GF-D8 (cell line): Measurements from ENCODE around the gene DOK7.
"Not testable (repeated sequence)": the region's sequence is repeated elsewhere in the genome, so short reads cannot be mapped to it uniquely, and the experiment has no call there.

Experiments
- DNase-seq: peaks from one replicate; lab custom pipeline; 2025; lab: John Stamatoyannopoulos, UW

DOK7 gene

DNA sequence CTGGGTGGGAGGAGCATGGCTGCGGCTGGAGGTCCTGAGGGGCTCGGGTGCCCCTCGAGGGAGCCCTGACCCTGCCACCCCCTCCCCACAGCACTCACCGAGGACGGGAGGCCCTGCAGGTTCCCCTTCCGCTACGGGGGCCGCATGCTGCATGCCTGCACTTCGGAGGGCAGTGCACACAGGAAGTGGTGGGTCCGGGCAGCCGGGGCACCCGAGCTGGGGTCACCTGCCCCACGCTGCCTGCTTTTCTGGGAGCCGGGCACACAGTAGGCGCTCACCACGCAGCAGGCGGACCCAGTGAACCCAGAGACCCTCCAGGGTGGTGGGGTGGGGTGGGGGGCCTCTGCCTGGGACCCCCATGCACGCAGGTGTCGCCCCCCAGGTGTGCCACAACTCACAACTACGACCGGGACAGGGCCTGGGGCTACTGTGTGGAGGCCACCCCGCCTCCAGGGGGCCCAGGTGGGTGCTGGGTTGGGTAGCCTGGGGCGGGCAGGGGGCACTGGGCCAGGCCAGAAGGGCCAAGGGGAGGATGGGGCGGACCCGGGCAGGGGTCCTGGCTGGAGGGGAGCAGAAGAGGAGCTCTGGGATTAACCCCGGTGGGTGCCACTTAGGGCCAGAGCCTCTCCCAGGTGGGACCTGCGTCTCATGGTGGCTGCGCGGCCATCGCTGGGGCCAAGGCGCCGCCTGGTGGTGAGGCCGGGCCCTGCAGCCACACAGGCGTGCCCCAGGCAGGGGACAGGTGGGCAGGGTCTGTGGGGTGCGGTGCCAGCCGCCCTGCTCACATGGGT, 20.0 kb upstream of the DOK7 start:
- DNase-seq = peak; percentile 4

GRCh38 chr4:3443750-3444309, 19.3 kb upstream of the DOK7 start:
- DNase-seq = no peak

DNA sequence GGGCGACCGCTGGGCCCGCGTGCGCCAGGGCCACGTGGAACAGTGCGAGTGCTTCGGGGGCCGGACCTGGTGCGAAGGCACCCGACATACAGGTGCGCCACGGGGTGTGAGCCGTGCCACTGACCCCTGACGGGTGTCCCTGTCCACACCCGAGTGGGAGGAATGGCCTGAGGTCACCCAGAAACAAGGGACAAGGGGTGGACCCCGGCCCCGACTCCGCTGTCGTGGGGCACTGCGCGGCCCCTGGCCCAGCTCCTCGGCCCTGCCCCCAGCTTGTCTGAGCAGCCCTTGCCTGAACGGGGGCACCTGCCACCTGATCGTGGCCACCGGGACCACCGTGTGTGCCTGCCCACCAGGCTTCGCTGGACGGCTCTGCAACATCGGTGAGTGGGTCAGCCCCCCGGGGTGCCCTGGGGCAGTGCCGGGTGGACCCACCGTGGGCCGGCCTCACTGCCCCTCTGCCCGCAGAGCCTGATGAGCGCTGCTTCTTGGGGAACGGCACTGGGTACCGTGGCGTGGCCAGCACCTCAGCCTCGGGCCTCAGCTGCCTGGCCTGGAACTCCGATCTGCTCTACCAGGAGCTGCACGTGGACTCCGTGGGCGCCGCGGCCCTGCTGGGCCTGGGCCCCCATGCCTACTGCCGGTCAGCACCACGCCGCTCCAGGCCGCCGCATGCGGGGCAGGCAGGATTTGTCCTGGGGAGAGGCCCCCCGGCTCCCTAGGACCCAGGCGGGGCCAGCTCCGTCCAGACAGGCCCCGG, 18.6 kb upstream of the DOK7 start:
- no peak for DNase-seq

DNA sequence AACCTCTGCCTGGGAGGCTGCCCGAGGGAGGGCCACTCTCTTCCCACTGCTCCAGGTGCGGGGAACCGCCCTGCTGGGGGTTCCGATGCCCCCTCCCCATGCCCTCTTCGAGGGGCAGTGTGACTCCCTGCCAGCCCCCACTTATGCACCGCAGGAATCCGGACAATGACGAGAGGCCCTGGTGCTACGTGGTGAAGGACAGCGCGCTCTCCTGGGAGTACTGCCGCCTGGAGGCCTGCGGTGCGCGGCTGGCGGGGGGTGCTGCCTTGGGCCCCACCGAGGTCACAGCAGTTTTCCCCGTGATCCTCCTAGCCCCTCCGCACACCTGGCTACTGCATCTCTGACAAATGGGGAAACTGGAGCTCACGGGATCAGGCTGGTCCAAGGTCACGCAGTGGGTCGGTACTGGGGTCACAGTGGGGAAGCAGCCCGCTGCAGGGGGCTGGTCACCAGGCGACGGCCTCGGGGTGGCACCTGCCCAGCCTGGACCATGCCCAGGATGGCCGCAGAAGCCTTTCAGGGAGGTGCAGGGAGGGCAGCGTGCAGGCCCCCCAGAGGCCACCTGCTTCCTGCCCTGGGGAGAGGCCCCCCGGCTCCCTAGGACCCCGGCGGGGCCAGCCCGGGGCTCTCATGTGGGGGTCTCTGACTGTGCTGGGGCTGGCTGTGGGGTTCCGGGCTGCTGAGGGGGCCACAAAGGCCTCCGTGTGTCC, 17.8 kb upstream of the DOK7 start:
- no peak for DNase-seq

DNA sequence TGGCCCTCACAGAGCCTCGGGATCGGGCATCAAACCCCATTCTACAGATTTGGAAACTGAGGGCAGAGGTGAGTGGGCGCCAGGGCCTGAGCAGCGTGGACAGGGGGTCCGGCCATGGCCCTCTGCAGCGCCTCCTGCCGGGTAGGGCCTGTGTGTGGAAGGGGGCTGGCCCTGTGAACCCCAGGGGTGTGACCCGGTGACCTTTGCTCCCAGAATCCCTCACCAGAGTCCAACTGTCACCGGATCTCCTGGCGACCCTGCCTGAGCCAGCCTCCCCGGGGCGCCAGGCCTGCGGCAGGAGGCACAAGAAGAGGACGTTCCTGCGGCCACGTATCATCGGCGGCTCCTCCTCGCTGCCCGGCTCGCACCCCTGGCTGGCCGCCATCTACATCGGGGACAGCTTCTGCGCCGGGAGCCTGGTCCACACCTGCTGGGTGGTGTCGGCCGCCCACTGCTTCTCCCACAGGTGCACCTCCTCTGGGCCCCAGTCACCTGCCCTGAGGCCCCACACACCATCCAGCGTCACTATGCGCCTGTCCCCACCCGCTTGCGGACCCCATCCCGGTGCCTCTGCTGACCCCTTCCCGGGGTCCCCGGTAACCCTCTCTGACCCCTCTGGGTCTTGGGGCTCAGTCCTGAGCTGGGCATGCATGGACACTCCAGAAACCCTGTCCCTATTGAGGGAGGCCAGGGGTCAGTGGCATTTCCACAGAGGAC, 17.1 kb upstream of the DOK7 start:
- no peak for DNase-seq

- DNase-seq = no peak
Measured at GRCh38 chr4:3446631-3447320, 16.3 kb upstream of the DOK7 start.

DNA sequence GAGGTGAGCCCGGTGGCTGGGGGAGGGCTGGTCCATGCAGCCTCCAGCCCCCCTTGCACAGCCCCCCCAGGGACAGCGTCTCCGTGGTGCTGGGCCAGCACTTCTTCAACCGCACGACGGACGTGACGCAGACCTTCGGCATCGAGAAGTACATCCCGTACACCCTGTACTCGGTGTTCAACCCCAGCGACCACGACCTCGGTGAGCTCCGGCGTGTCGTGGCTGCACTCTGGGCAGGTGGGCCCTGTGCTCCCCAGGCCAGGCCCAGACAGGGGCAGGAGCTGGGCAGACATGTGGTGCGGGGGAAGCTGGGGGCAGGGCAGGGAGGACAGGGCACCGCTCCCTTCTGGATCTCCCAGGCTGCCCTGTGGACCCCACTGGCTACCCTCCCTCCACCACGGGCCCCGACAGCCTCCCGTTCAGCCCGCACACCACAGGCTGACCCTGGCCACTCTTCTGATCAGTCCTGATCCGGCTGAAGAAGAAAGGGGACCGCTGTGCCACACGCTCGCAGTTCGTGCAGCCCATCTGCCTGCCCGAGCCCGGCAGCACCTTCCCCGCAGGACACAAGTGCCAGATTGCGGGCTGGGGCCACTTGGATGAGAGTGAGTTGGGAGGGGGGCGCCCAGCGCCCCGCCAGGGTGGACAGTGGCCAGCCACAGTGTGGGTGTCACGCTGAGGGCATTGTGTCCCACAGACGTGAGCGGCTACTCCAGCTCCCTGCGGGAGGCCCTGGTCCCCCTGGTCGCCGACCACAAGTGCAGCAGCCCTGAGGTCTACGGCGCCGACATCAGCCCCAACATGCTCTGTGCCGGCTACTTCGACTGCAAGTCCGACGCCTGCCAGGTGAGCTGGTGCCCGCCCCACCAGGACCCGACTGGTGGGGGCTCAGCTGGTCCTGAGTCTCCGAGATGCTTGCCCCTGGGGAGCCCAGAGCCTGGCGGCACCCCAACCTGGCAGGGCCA, 15.4 kb upstream of the DOK7 start:
- DNase-seq = no peak

DNA sequence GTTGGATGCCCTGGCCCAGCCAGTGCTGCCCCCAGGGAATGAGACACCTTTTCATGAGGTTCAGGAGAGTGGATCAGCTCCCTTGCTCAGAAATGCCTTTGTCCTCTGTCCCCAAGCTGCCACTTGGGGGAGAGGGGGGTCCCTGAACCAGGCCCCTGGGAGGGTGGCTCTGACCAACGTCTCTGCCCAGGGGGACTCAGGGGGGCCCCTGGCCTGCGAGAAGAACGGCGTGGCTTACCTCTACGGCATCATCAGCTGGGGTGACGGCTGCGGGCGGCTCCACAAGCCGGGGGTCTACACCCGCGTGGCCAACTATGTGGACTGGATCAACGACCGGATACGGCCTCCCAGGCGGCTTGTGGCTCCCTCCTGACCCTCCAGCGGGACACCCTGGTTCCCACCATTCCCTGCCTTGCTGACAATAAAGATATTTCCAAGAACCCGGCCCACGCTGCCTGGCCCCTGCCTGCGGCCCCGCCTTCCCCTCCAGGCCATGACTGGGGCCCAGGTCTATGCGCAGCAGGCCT, 14.0 kb upstream of the DOK7 start:
- no peak for DNase-seq

GRCh38 chr4:3449574-3450534, 13.3 kb upstream of the DOK7 start:
- DNase-seq = no peak

DNA sequence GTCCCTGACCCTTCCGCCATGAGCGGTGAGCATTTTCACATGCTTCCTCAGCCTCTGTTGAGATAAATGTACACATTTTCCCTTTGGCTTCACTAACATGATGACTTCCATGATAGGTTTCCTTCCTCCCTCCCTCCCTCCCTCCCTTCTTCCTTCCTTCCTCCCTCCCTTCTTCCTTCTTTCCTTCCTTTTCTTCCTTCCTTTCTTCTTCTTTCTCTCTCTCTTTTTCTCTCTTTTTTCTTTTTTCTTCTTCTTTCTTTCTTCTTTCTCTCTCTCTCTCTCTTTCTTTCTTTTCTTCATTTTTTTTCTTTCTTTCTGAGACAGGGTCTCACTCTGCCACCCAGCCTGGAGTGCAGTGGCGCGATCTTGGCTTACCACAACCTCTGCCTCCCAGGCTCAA, 12.5 kb upstream of the DOK7 start:
- DNase-seq = no peak

DNA sequence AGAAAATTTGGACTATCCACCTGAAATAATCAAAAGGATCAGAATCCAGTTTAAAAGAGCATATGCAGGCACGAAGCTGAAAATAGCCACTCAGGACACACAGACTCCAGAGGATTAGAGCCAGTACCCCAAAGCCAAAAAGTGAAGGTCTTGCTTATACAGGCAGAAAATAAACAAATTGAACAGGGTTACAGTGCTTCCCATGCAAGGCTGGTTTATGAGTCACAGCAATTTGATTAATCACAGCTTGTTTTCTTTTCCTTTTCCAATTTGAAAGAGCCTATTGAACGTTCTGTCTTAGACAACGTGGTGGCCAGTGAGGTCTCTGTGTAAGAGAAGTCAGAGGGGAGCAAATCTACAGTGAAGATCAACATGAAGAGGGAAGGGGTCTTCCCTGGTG, 11.2 kb upstream of the DOK7 start:
- no peak for DNase-seq

DNA sequence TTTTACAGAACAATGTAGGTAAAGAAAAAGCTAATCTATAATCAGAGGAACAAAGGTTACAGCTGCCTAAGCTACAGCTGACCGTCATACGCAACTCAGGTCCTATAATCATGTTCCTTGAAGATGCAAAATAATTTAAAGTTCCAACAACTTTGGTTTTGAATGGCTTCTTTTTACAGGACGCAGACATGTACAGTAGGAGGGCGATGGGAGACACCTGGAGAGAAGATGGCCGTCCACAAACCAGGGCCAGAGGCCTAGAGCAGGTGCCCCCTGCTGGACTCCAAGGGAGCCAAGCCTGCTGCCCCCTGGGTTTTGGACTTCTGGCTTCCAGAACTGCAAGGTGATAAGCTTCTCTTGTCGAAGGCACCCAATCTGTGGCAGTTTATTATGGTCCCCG, 10.7 kb upstream of the DOK7 start:
- no peak for DNase-seq

GRCh38 chr4:3455596-3455995, 7.5 kb upstream of the DOK7 start:
- DNase-seq = not testable (repeated sequence)

DNA sequence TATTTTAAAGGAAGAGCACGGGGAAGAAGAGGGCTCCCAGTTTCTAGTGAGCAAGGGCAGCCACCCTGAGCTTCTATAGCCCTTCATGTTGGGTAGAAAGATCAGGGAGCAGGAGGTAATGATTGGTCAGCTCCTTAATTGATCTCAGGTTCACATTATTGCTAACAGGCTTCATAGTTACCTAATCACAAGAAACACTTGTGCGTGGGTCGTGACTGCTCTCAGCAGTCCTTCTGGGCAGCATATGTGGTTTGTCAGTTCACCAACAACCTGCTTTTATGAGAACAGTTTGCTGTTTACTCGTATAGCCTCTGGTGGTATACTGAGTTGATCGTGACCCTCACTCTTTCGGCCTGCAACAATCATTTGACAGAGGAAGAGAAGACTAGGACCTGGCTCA, 4.7 kb upstream of the DOK7 start:
- no peak for DNase-seq

DNA sequence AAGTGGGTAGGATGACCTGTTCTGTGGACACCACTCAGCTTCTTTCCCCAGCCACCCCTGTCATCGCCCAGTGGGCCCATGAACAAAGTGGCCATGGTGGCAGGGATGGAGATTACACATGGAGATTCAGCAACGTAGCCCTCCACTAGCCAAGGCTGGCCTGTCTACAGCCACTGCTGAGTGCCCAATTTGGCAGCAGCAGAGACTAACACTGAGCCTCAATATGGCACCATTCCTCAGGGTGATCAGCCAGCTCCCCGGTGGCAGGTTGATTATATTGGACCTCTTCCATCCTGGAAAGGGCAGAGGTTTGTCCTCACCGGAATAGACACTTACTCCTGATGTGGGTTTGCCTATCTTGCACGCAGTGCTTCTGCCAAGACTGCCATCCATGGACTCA, 4.0 kb upstream of the DOK7 start:
- not testable (repeated sequence) for DNase-seq

DNA sequence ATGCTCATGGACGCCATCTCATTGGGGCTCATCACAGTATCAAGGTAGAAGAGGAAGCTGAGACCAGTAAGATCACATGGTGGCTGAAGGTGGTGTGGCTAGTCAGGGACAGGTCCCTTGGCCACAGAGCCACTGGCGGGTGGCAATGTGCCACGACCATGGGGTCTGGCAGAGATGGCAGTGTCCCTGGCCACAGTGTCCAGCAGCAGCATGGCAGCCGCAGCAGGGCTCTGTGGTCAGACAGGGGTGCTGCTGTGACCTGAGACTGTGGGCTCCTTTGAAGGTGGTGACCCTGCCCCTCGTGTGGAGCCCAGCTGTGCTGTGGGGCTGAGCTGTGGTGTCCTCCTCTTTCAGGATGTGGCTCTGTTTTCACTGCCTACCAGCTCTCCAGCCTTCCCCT, 2.2 kb upstream of the DOK7 start:
- DNase-seq = no peak

- no peak for DNase-seq
Measured at GRCh38 chr4:3461515-3462291, 1.4 kb upstream of the DOK7 start.

DNA sequence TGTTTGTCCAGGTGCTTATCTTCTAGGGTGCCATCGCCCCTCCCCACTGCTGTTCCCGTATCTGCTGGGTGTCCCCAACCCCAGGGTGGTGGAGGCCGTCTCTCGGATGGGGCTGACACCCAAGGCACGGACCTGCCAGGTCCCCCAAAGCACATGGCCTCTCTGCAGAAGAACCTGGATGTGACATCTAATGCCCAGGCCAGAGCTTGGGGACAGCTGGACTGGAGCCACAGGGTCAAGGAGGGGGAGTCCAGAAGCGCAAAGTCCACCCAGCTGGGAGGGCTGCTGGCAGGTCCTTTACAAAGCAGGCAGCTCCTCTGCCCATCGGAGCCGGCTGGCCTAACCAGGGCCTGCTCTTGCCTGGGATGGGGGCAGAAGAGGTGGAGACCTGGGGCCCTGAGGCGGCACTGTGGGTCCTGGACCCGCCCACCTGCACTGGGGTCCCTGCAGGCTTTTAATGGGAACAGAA, 751 bp upstream of the DOK7 start:
- DNase-seq = no peak
